Activated naive CD4-positive, alpha-beta T cell treated with anti-CD3 and anti-CD28 coated beads, Interleukin-2, amount 50 U/mL, for 24 hours (primary cell): ENCODE results near the gene GMEB2.
A peak's percentile ranks its signal among the peaks of the same experiment; 100 is the strongest.
"Not testable (repeated sequence)": the region's sequence is repeated elsewhere in the genome, so short reads cannot be mapped to it uniquely, and the experiment has no call there.

Source experiments
- H3K27ac Mint-ChIP-seq: one replicate; pipeline ENCODE4 v1.8.0; 2021; ENCODE audit warnings: mild to moderate bottlenecking, mixed read lengths
- H3K27me3 Mint-ChIP-seq: one replicate; pipeline ENCODE4 v1.8.0; 2021; ENCODE audit warnings: mixed read lengths
- H3K36me3 Mint-ChIP-seq: one replicate; pipeline ENCODE4 v1.8.0; 2021; ENCODE audit warnings: mixed read lengths
- H3K4me1 Mint-ChIP-seq: one replicate; pipeline ENCODE4 v1.8.0; 2021; ENCODE audit warnings: mixed read lengths
- H3K4me3 Mint-ChIP-seq: one replicate; pipeline ENCODE4 v1.8.0; 2021; ENCODE audit warnings: mild to moderate bottlenecking, mixed read lengths
- H3K9me3 Mint-ChIP-seq: one replicate; pipeline ENCODE4 v1.8.0; 2021; ENCODE audit warnings: mixed read lengths

Gene GMEB2

GRCh38 chr20:63630956-63631355 lies 4.1 kb upstream of the GMEB2 start:
- Mint-ChIP-seq H3K27ac (peak overlapping the region; percentile 70), H3K4me1 (peaks cover 64% of the 10 kb centered on the region)
- H3K36me3 Mint-ChIP-seq, H3K9me3 Mint-ChIP-seq, H3K4me3 Mint-ChIP-seq, H3K27me3 Mint-ChIP-seq: not testable (repeated sequence)

- peaks cover 57% of the 10 kb centered on the region for H3K4me1 Mint-ChIP-seq
These were observed 1.5 kb upstream of the GMEB2 start for GRCh38 chr20:63628246-63628975.

GRCh38 chr20:63627751-63628245 lies 897 bp upstream of the GMEB2 start:
- peaks cover 54% of the 10 kb centered on the region for H3K4me1 Mint-ChIP-seq
- H3K27me3 Mint-ChIP-seq, result no peaks in the 10 kb centered on the region
- peak overlapping the region; percentile 94 for H3K4me3 Mint-ChIP-seq
- no peaks in the 10 kb centered on the region for H3K9me3 Mint-ChIP-seq
- peak overlapping the region; percentile 97 for H3K27ac Mint-ChIP-seq
- peaks cover 9% of the 10 kb centered on the region for H3K36me3 Mint-ChIP-seq

More at GRCh38 chr20:63628246-63628975, 1.5 kb upstream of the GMEB2 start:
- Mint-ChIP-seq H3K36me3 (peaks cover 9% of the 10 kb centered on the region), H3K27me3 (no peaks in the 10 kb centered on the region), H3K4me3 (peak overlapping the region; percentile 94), H3K9me3 (no peaks in the 10 kb centered on the region), H3K27ac (peak overlapping the region; percentile 97)

- peak overlapping the region; percentile 76 for H3K27ac Mint-ChIP-seq
- H3K36me3 Mint-ChIP-seq, result peaks cover 9% of the 10 kb centered on the region
- H3K27me3 Mint-ChIP-seq, result no peaks in the 10 kb centered on the region
- H3K4me3 Mint-ChIP-seq, result peak overlapping the region; percentile 94
- H3K4me1 Mint-ChIP-seq, result peaks cover 54% of the 10 kb centered on the region
- no peaks in the 10 kb centered on the region for H3K9me3 Mint-ChIP-seq
These were observed 339 bp upstream of the GMEB2 start for GRCh38 chr20:63627129-63627750.

GRCh38 chr20:63625771-63626423 lies 1.0 kb downstream of the GMEB2 start:
- Mint-ChIP-seq H3K9me3 (no peaks in the 10 kb centered on the region), H3K4me1 (peaks cover 52% of the 10 kb centered on the region), H3K36me3 (peaks cover 9% of the 10 kb centered on the region), H3K4me3 (peak overlapping the region; percentile 90), H3K27me3 (no peaks in the 10 kb centered on the region), H3K27ac (peak overlapping the region; percentile 93)

GRCh38 chr20:63624486-63624885 lies 2.4 kb downstream of the GMEB2 start:
- H3K27me3 Mint-ChIP-seq, result no peaks in the 10 kb centered on the region
- H3K4me1 Mint-ChIP-seq, result peaks cover 49% of the 10 kb centered on the region
- peak overlapping the region; percentile 41 for H3K27ac Mint-ChIP-seq
- H3K4me3 Mint-ChIP-seq, result peak overlapping the region; percentile 44
- no peaks in the 10 kb centered on the region for H3K9me3 Mint-ChIP-seq
- H3K36me3 Mint-ChIP-seq, result peaks cover 9% of the 10 kb centered on the region

- no peak overlapping the region for H3K4me3 Mint-ChIP-seq
- no peaks in the 10 kb centered on the region for H3K27me3 Mint-ChIP-seq
- H3K4me1 Mint-ChIP-seq, result peaks cover 38% of the 10 kb centered on the region
- peaks cover 2% of the 10 kb centered on the region for H3K36me3 Mint-ChIP-seq
- H3K9me3 Mint-ChIP-seq, result no peaks in the 10 kb centered on the region
- no peak overlapping the region for H3K27ac Mint-ChIP-seq
These were observed 4.2 kb downstream of the GMEB2 start for GRCh38 chr20:63622732-63623131.

- no peak overlapping the region for H3K4me3 Mint-ChIP-seq
- no peaks in the 10 kb centered on the region for H3K27me3 Mint-ChIP-seq
- peaks cover 2% of the 10 kb centered on the region for H3K36me3 Mint-ChIP-seq
- peak overlapping the region; percentile 12 for H3K27ac Mint-ChIP-seq
- H3K4me1 Mint-ChIP-seq, result peaks cover 38% of the 10 kb centered on the region
- no peaks in the 10 kb centered on the region for H3K9me3 Mint-ChIP-seq
These were observed 4.8 kb downstream of the GMEB2 start for GRCh38 chr20:63622096-63622495.

GRCh38 chr20:63620991-63621390 lies 5.9 kb downstream of the GMEB2 start:
- Mint-ChIP-seq H3K27me3 (no peaks in the 10 kb centered on the region), H3K27ac (no peak overlapping the region), H3K9me3 (no peaks in the 10 kb centered on the region), H3K36me3 (peaks cover 2% of the 10 kb centered on the region), H3K4me1 (peaks cover 38% of the 10 kb centered on the region), H3K4me3 (no peak overlapping the region)

GRCh38 chr20:63619505-63619904 lies 7.4 kb downstream of the GMEB2 start:
- peaks cover 6% of the 10 kb centered on the region for H3K36me3 Mint-ChIP-seq
- H3K9me3 Mint-ChIP-seq, result no peaks in the 10 kb centered on the region
- no peak overlapping the region for H3K27ac Mint-ChIP-seq
- peaks cover 32% of the 10 kb centered on the region for H3K4me1 Mint-ChIP-seq
- no peaks in the 10 kb centered on the region for H3K27me3 Mint-ChIP-seq
- H3K4me3 Mint-ChIP-seq, result no peak overlapping the region

GRCh38 chr20:63619086-63619485 lies 7.8 kb downstream of the GMEB2 start:
- Mint-ChIP-seq H3K27ac (no peak overlapping the region), H3K4me3 (no peak overlapping the region), H3K36me3 (peaks cover 6% of the 10 kb centered on the region), H3K9me3 (no peaks in the 10 kb centered on the region), H3K27me3 (no peaks in the 10 kb centered on the region), H3K4me1 (peaks cover 30% of the 10 kb centered on the region)

- H3K27ac Mint-ChIP-seq, result no peak overlapping the region
- H3K27me3 Mint-ChIP-seq, result no peaks in the 10 kb centered on the region
- H3K36me3 Mint-ChIP-seq, result peaks cover 8% of the 10 kb centered on the region
- H3K9me3 Mint-ChIP-seq, result no peaks in the 10 kb centered on the region
- H3K4me3 Mint-ChIP-seq, result no peak overlapping the region
- peaks cover 30% of the 10 kb centered on the region for H3K4me1 Mint-ChIP-seq
These were observed 8.5 kb downstream of the GMEB2 start for GRCh38 chr20:63618291-63618980.

- H3K27ac Mint-ChIP-seq, result no peak overlapping the region
- no peak overlapping the region for H3K4me3 Mint-ChIP-seq
- H3K36me3 Mint-ChIP-seq, result peaks cover 11% of the 10 kb centered on the region
These were observed 9.0 kb downstream of the GMEB2 start for GRCh38 chr20:63617876-63618265.

GRCh38 chr20:63617092-63617875 lies 9.6 kb downstream of the GMEB2 start:
- H3K9me3 Mint-ChIP-seq, result no peaks in the 10 kb centered on the region
- H3K4me1 Mint-ChIP-seq, result peaks cover 27% of the 10 kb centered on the region
- H3K27ac Mint-ChIP-seq, result no peak overlapping the region
- H3K4me3 Mint-ChIP-seq, result no peak overlapping the region
- peaks cover 11% of the 10 kb centered on the region for H3K36me3 Mint-ChIP-seq
- H3K27me3 Mint-ChIP-seq, result no peaks in the 10 kb centered on the region

More at GRCh38 chr20:63617876-63618265, 9.0 kb downstream of the GMEB2 start:
- H3K4me1 Mint-ChIP-seq, result peaks cover 32% of the 10 kb centered on the region
- H3K9me3 Mint-ChIP-seq, result no peaks in the 10 kb centered on the region
- H3K27me3 Mint-ChIP-seq, result no peaks in the 10 kb centered on the region
